Measurements from ENCODE around the gene PDCD2L. TPM values are rescaled to one million over a fixed set of nuclear protein-coding genes. Genes with fewer than 3 reads are reported as not detected.
"Not testable (repeated sequence)": the region's sequence is repeated elsewhere in the genome, so short reads cannot be mapped to it uniquely, and the experiment has no call there.

Gene PDCD2L
- total RNA-seq, 4 donors from 2014 or later: 5.6 to 10.6 (median 7.2) TPM; not detected in 1

- intact Hi-C loops (cut with DNase I; ENCODE audit: low total_unique reads): no loop called here
- WGBS, 2 donors (ENCODE audit: low coverage in 1 of 2): 64 to 75% methylated on average over 1 of the region's 1 CpG
- H3K4me1 ChIP-seq: no peaks in the 10 kb centered on the region
- no peaks in the 10 kb centered on the region for H3K9me3 ChIP-seq
- H3K27me3 ChIP-seq: no peaks in the 10 kb centered on the region
- no peak for DNase-seq
- TF ChIP-seq POLR2A (IDR thresholded peaks at IDR 0.05) (no peak), EP300 (IDR thresholded peaks at IDR 0.05; ENCODE audit: low read depth) (no peak), POLR2AphosphoS5 (IDR thresholded peaks at IDR 0.05) (no peak), CTCF (IDR thresholded peaks at IDR 0.05) (no peak)
- H3K27ac ChIP-seq: no peak overlapping the region
- in situ Hi-C loops (cut with MboI; ENCODE audit: low pct_ligation_motif_present in 1 of 4, low pct_unique_long_range_greater_than_20kb in 1 of 4, low sequenced_read_pairs in 3 of 4): no loop called here
- H3K4me3 ChIP-seq: no peak overlapping the region
- H3K36me3 ChIP-seq: peaks cover 0 to 72% (median 32%) of the 10 kb centered on the region in 4 donors
These were observed 64.2 kb downstream of the PDCD2L start for GRCh38 chr19:34468409-34468808.

- H3K27me3 ChIP-seq; H3K9me3 ChIP-seq; DNase-seq; H3K4me1 ChIP-seq; H3K27ac ChIP-seq; intact Hi-C loops (cut with DNase I; ENCODE audit: low total_unique reads); in situ Hi-C loops (cut with MboI; ENCODE audit: low pct_ligation_motif_present in 1 of 4, low pct_unique_long_range_greater_than_20kb in 1 of 4, low sequenced_read_pairs in 3 of 4); H3K4me3 ChIP-seq: not testable (repeated sequence)
- peaks cover 0 to 66% (median 28%) of the 10 kb centered on the region in 4 donors for H3K36me3 ChIP-seq
- WGBS, 2 donors (ENCODE audit: low coverage in 1 of 2): 85 to 87% methylated on average over 5 of the region's 5 CpGs
These were observed 64.8 kb downstream of the PDCD2L start for GRCh38 chr19:34469026-34469425.

GRCh38 chr19:34471906-34472700 lies 67.9 kb downstream of the PDCD2L start:
- no peak overlapping the region for H3K27ac ChIP-seq
- intact Hi-C loops (cut with DNase I; ENCODE audit: low total_unique reads): no loop called here
- TF ChIP-seq EP300 (IDR thresholded peaks at IDR 0.05; ENCODE audit: low read depth): no peak
- TF ChIP-seq CTCF (IDR thresholded peaks at IDR 0.05): no peak
- TF ChIP-seq POLR2AphosphoS5 (IDR thresholded peaks at IDR 0.05): no peak
- no peak for TF ChIP-seq POLR2A (IDR thresholded peaks at IDR 0.05)
- H3K4me3 ChIP-seq: no peak overlapping the region
- no peak for DNase-seq
- H3K27me3 ChIP-seq: no peaks in the 10 kb centered on the region
- no peaks in the 10 kb centered on the region for H3K9me3 ChIP-seq
- no peaks in the 10 kb centered on the region for H3K4me1 ChIP-seq
- H3K36me3 ChIP-seq: peaks cover 0 to 38% (median 15%) of the 10 kb centered on the region in 4 donors
- 84 to 90% methylated on average over 2 to 8 of the region's 8 CpGs for WGBS, 2 donors (ENCODE audit: low coverage in 1 of 2)
- in situ Hi-C loops (cut with MboI; ENCODE audit: low pct_ligation_motif_present in 1 of 4, low pct_unique_long_range_greater_than_20kb in 1 of 4, low sequenced_read_pairs in 3 of 4): no loop called here

- no peak for TF ChIP-seq CTCF (IDR thresholded peaks at IDR 0.05)
- no peak for TF ChIP-seq POLR2AphosphoS5 (IDR thresholded peaks at IDR 0.05)
- no peak for TF ChIP-seq EP300 (IDR thresholded peaks at IDR 0.05; ENCODE audit: low read depth)
- no peak for TF ChIP-seq POLR2A (IDR thresholded peaks at IDR 0.05)
- DNase-seq: no peak
- Histone ChIP-seq H3K9me3 (no peaks in the 10 kb centered on the region), H3K36me3 (peaks cover 0 to 27% (median 5%) of the 10 kb centered on the region in 4 donors), H3K27ac (no peak overlapping the region), H3K4me3 (no peak overlapping the region), H3K27me3 (no peaks in the 10 kb centered on the region), H3K4me1 (no peaks in the 10 kb centered on the region)
- intact Hi-C loops (cut with DNase I; ENCODE audit: low total_unique reads): no loop called here
- in situ Hi-C loops (cut with MboI; ENCODE audit: low pct_ligation_motif_present in 1 of 4, low pct_unique_long_range_greater_than_20kb in 1 of 4, low sequenced_read_pairs in 3 of 4): no loop called here
- 83 to 100% methylated on average over 2 to 4 of the region's 4 CpGs for WGBS, 2 donors (ENCODE audit: low coverage in 1 of 2)
These were observed 70.2 kb downstream of the PDCD2L start for GRCh38 chr19:34474233-34474989.
